C4-2B (cell line): ENCODE measurements around the gene RPL13.

Source experiments
- CTCF ChIP-seq: fragments of 450-650 bp; conservative IDR thresholded peaks from 2 replicates; pipeline ENCODE4 v1.5.1; 2017; ENCODE audit warnings: mild to moderate bottlenecking
- ZFX ChIP-seq: fragments of 450-650 bp; IDR thresholded peaks from 2 replicates; pipeline ENCODE4 v1.6.1; 2017

GRCh38 chr16:89596061-89596689, 35.7 kb downstream of the RPL13 start:
- no peak for TF ChIP-seq CTCF
- no peak for TF ChIP-seq ZFX
